ENCODE measurements around the gene KCTD19.

DNA sequence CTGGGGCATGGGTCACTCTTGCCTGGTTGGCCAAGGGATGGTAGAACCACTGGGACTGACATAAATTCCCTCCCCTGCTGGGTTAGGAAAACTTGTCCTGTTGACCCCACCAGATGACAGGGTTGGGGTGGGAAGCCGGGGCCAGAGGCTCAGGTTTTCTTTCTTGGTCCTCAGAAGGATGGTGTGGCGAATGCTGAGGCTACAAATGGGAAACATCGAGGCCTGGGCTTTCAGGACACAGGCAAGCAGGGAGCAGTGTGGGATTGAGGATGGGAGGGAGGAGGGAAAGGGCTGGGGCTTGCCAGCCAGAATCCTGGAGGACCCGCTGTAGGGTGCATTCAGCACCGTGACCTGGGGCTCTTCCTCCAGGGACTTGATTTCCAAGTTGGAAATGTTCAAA, 61.7 kb downstream of the KCTD19 start:
- TF ChIP-seq, protein P1, sequence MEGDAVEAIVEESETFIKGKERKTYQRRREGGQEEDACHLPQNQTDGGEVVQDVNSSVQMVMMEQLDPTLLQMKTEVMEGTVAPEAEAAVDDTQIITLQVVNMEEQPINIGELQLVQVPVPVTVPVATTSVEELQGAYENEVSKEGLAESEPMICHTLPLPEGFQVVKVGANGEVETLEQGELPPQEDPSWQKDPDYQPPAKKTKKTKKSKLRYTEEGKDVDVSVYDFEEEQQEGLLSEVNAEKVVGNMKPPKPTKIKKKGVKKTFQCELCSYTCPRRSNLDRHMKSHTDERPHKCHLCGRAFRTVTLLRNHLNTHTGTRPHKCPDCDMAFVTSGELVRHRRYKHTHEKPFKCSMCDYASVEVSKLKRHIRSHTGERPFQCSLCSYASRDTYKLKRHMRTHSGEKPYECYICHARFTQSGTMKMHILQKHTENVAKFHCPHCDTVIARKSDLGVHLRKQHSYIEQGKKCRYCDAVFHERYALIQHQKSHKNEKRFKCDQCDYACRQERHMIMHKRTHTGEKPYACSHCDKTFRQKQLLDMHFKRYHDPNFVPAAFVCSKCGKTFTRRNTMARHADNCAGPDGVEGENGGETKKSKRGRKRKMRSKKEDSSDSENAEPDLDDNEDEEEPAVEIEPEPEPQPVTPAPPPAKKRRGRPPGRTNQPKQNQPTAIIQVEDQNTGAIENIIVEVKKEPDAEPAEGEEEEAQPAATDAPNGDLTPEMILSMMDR (IDR thresholded peaks at IDR 0.05; ENCODE audit: low read length), result no peak
- TF ChIP-seq EZH2phosphoT487 (IDR thresholded peaks at IDR 0.05; ENCODE audit: low read length), result no peak

All from MM.1S (cell line).